ENCODE results near the gene DZANK1.

- TF ChIP-seq IRF9 (tag; IDR thresholded peaks at IDR 0.05) (no peak), TFE3 (CRISPR knock-in tag; IDR thresholded peaks at IDR 0.05) (no peak), ETS1 (conservative IDR thresholded peaks at IDR 0.05; ENCODE audit: control insufficient read depth, low read depth, low read length) (no peak), TBL1XR1 (IDR thresholded peaks at IDR 0.05; ENCODE audit: low read length in 2 of 2) (no peak)
Observed at GRCh38 chr20:18477218-18477617, 10.4 kb upstream of the DZANK1 start.
